ENCODE measurements around the gene AURKAIP1.
"Not testable (repeated sequence)": the region's sequence is repeated elsewhere in the genome, so short reads cannot be mapped to it uniquely, and the experiment has no call there.

The AURKAIP1 gene

DNA sequence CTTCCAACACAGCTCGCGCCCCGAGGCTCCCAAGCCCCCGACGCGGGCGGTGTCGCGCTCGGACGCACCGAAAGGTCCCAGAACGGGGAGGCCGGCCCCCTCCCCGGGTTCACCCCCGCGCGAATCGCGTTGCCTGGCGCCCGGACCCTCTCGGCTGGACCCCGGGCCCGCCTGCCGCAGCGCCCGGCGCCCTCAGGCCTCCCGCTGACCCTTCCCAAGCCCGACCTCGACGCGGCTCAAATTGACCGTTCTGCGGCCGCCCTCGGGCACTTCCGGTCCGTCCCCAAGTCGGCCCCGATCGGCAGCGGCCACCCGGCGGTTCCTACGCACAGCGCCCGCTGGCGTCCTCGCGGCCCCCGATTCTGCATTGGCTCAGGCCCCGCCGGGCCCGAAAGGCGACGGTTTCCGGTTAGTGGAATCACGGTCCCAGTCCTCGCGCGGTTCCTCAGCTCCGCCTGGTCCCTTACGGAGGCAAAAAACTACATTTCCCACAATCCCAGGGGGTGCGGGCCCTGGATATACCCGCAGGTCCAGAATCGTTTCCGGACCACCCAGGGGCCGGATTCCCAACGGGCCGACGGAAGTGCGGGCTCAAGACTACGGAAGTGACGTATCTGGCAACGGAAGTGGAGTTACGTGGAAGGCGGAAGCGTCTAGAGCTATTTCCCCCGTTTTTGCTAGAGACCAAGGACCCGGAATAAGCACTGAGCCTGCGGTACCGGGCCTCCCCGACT is at the start of gene AURKAIP1:
AURKAIP1 (minus strand) TSS at position 279 of the 734 bp plus-strand sequence. CDS start 451 bp downstream, outside the sequence.
- in situ Hi-C loops (cut with HindIII; ENCODE audit: low sequenced_read_pairs) = loop anchor here (5.0 to 10.0 kb wide), 6 partner anchors 77 to 263 kb away; partner anchors contain the start of gene UBE2J2

DNA sequence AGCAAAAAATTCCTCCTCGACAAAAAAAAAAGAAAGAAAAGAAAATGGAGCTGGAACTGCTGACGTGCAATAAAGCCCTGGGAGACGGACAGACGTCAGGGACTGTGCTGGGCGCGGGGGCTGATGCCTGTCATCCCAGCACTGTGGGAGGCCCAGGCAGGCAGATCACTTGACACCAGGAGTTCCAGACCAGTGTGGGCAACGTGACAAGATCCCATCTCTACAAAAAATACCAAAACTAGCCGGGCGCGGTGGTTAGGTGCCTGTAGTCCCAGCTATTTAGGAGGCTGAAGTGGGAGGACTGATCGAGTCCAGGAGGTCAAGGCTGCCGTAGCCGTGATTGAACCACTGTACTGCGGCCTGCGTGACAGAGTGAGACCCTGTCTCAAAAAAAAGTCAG is 49.7 kb upstream of the AURKAIP1 start:
- in situ Hi-C loops (cut with HindIII; ENCODE audit: low sequenced_read_pairs) = no loop called here

DNA sequence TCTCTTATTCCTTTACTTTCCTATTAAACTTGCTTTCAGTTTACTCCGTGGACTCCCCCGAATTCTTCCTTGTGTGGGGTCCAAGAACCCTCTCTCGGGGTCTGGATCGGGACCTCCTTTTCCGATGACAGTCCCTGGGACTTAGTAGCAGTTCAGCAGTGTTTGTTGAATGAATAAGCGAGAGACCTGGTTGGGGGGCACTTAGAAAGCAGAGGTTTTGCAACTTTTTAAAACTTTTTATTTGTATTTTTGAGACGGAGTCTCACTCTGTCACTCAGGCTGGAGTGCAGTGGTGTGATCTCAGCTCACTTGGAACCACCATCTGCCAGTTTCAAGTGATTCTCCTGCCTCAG is 48.2 kb upstream of the AURKAIP1 start:
- in situ Hi-C loops (cut with HindIII; ENCODE audit: low sequenced_read_pairs) = no loop called here

DNA sequence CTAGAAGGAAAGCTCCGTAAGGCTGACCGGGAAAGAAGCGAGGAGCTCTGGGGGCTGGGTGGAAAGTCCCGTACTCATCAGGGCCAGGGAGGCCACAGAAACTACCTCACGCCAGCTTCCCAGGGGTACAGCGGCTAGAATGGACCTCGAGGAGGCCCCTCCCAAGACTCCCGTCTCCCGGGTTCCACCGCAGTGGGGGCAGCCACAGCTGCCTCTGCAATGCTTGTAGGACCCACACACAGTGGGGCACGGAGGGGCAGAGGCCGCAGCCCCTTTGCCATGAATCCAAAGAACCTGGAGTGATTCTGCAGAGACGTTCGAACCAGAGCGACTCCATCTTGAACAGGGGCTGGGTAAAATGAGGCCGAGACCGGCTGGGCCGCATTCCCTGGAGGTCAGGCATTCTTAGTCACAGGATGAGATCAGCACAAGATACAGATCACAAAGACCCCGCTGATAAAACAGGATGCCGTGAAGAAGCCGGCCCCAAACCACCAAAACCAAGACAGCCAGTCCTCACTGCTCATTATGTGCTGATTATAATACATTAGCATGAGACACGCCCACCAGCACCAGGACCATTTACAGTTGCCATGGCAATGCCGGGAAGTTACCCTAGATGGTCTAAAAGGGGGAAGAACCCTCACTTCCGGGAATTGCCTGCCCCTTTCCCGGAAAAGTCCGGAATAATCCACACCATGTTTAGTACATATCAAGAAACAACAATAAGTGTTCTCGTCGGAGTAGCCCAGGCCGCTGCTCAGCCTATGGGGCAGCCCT is 47.6 kb upstream of the AURKAIP1 start:
- in situ Hi-C loops (cut with HindIII; ENCODE audit: low sequenced_read_pairs) = no loop called here

DNA sequence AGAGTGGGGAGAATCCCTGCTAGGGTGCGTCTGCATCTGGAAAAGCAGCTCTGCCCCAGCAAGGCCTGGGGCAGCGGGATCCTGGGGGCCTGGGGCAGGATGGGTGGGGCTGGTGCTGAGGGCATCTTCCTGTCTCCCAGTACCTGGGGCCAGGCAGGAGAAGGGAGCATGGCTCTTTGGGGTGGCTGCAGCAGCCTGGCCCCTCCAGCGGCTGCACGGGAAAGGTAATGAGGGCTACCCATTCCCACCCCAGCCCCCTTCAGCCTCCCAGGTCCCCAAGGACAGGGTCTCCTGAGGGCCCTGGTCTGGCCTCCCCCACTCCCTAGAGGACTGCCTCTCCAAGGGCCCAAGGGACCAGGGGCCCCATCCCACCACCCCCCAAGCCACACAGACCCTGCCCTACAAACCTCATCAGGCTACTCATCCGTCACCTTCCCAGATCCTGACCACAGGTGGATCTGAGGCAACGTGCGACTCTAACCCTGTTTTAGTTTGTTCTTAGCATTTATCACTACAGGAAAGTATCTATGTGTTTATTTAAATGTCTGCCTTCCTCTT is 47.0 kb upstream of the AURKAIP1 start:
- in situ Hi-C loops (cut with HindIII; ENCODE audit: low sequenced_read_pairs) = no loop called here

DNA sequence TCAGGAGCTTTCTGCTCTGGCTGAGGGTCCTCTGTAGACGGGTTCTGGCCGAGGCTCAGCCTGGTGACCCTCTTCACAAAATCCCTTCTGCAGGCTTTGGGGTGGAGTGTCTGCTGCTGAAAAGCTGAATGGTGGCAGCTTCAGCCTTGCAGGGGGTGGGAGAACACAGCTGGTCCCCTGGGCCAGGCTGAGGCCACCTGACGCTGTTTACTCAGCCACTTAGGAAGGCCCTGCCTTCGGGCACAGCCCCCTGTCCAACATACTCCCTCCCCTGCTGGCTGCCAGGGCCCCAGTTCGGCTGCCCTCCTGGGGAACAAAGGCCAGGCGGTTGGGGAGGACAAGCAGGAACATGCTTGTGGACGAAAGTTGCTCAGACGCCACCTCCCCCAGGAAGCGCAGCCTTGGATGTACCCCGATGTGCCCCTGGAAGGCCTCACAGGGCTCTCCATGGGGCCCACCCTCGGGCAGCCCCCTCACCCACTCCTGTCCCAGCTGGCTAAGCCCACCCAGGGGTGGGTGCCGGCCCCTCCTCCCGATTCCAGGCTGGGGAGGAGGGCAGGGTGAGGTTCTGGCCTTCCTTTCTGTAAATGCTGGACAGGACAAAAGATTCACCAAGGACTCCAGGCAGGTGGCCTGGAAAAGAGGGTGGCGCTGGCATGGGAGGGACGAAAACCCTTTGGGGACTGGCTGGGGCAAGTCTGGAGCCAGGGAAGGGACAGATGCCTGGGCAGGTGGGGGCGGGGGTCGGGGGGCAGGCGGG is 46.3 kb upstream of the AURKAIP1 start, which contains the start of gene ANKRD65:
ANKRD65 (minus strand) TSS at position 130 of the 760 bp plus-strand sequence. CDS start 271 bp downstream, outside the sequence.
- in situ Hi-C loops (cut with HindIII; ENCODE audit: low sequenced_read_pairs) = no loop called here

DNA sequence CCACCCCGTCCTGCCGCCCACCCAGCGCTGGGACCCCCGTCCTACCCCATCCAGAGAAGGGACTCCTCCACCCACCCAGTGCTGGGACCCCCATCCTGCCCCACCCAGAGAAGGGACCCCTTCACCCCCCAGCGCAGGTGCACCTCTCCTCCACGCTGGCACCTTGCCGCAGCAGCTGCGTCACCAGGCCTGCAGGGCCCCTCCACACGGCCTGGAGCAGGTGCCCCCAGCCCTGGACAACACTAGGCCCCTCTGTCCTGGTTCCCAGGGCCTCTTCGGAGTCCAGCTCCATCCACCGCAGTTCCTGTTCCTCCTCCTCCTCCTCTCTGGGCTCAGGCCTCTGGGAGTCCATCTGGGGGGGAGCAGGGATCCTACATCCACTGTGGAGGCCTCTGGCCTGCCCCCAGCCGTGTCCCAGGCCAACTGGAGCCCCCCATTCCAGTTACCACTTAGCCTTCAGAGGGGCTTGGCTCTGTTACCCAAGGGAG is 45.7 kb upstream of the AURKAIP1 start:
- in situ Hi-C loops (cut with HindIII; ENCODE audit: low sequenced_read_pairs) = no loop called here

DNA sequence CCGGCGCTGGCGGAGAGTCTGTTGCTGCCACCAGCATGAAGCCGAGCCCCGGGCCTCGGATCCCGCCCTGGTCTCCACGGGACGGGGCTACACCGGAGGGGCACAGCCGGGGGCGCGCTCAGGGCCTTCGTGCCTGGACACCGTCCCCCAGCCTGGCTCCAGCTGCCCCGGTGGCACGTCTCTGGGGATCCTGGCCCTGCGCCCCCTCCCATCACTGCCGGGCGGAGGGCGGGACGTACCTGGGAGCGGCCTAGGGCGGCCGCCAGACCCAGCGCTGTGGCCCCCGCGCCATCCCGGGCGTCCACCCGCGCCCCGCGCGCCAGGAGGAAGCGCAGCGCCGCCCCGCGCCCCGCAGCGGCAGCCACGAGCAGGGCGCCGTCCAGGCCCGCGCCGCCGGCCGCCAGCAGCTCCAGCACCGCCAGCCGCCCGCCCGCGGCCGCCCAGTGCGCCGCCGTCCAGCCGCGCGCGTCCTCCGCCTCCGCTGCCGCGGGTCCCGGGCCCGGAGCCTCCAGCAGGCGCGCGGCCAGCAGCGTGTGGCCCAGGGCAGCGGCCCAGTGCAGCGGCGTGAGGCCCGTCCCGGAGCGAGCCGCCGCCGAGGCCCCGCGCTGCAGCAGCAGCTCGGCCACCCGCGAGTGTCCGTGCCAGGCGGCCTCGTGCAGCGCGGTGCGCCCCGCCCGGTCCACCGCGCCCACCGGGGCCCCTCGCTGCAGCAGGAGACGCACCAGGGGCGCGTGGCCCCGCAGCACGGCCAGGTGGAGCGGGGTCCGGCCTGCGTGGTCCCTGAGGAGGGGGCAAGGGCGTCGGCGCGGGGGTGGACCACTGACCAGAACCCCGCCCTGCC is 45.0 kb upstream of the AURKAIP1 start:
- in situ Hi-C loops (cut with HindIII; ENCODE audit: low sequenced_read_pairs) = no loop called here

DNA sequence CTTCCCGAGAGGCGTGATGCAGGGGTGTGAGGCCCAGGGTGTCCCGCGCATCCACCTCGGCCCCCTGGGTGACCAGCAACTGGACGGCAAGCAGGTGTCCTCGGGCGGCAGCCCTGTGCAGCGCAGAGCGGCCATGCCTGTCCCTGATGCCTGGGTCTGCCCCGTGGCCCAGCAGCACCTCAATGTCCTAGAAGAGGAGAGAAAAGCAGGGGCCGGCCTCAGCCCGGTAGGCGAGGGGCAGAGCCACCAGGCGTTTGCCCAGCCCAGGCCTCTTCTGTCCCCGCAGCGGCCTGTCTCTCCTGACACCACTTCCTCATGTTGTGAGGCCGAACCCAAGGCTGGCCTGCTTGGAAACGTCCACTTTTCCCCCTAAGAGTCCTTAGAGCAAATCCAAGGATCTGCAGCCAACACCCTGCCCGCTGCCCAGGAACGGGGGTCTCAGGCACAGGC is 44.4 kb upstream of the AURKAIP1 start:
- in situ Hi-C loops (cut with HindIII; ENCODE audit: low sequenced_read_pairs) = no loop called here

DNA sequence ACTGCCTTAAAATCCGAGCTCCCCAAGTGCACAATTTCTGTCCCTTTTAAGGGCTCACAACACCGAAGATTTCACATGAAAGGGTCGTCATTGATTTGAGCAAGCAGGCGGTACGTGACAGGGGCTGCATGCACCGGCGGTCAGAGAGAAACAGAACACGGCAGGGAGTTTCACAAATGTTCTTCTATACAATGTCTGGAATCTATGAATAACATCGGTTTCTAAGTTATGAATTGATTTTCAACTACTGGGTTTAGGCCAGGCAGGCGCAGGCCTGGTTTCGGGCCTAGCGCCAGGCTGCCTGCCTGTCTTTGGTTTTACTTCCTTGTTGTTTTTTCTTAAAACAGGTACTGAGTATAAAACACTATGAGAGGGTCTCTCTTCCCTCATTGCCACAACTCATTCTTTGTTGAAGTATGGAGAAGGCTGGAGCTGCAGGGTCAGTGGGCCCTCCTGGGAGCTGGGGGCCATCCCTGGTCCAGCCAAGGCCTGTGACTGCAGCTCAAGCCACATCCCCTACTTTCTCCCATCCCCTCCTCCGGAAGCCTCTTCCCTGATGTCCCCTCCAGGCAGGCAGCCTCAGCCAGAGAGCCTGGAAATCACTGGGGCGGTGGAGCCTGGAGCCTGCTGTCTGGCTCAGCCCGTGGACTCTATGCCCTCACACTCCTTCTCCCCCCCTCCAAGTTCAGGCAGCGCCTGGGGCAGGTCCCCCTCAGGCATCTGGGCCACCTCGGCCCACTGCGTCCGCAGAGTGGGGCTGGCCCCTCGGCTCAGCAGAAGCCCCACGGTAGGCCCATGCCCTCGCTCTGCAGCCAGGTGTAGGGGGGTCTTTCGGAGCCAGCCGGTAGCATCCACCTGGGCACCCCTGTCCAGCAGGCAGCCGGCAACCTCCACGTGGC is 43.7 kb upstream of the AURKAIP1 start:
- in situ Hi-C loops (cut with HindIII; ENCODE audit: low sequenced_read_pairs) = no loop called here

DNA sequence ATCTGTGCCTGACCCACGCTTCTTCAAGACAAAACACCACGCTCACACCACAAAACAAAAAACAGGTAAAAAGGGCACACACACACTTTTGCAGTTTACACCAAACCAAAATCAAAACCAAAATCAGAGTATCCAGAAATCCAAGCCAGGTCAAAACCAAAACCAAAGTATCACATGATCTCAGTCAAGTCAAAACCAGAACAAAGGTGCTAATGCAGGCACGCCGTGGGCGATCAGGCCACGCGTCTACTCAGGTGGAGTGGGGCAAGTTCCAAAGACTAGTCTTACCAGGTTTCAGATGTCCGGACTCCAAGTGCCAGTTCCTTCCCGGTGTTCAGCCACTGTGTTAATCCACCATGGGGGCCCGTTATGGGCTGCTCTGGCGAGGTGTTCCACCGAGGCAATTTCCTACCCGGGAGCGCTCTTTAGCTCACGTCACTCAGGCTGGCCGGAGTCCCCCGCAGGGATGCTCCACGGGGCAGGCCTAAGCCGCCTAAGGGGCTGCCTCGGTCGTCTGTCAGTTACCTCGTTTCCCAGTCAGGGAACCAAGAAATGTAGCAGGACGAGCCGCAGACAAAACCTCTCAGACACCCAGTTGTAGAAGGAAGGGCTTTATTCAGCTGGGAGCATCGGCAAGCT is 42.9 kb upstream of the AURKAIP1 start:
- in situ Hi-C loops (cut with HindIII; ENCODE audit: low sequenced_read_pairs) = not testable (repeated sequence)

DNA sequence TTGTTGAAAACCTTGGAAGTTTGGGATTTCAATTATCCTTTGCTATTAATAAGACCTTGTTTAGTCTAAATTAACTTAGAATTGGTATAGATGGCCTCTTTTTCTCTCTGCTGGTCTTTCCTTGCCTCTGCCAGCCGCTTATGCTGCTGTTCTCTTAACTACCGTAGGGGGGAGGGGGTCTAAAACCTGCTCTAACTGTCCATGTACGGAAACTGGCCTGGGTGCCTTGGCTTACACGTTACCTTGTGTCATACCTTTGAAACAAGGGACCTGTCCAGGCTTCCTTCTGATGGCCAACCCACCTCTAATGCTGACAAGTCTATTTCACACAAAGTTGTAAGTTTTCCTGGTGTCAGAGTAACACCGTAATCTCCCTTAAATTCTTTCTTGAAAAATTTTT is 42.4 kb upstream of the AURKAIP1 start:
- in situ Hi-C loops (cut with HindIII; ENCODE audit: low sequenced_read_pairs) = not testable (repeated sequence)

DNA sequence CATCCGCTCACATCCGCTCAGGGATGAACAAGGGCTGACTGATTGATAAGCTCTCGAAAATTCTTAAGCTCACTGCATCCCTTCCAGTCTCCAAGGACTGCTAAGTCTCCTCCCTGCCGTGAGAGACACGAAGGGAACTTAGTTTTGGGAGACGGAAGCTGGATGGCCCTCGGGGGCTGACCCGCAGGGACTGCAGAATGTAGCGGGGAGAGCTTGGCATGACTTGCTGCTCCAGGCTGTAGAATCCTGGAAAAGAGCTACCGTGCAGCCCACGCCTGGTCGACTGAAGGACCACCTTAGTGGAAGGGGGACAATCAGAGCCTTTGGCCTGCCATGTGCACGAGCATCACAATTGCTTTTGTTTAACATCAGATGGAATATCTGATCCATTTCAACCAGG is 40.7 kb upstream of the AURKAIP1 start:
- in situ Hi-C loops (cut with HindIII; ENCODE audit: low sequenced_read_pairs) = no loop called here

DNA sequence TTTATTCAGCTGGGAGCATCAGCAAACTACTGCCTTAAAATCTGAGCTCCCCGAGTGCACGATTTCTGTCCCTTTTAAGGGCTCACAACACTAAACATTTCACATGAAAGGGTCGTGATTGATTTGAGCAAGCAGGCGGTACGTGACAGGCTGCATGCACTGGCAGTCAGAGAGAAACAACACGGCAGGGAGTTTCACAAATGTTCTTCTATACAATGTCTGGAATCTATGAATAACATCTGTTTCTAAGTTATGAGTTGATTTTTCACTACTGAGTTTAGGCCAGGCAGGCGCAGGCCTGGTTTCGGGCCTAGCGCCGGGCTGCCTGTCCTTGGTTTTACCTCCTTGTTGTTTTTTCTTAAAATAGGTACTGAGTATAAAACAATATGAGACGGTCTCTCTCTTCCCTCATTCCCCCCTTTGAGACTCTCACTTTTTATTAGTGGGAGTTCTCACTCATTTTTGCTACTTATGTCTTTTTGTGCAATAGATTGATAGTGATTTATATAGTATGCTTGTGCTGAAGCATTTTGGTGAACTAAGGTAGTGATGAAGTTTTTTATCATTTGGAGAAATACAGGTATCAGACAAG is 37.4 kb upstream of the AURKAIP1 start:
- in situ Hi-C loops (cut with HindIII; ENCODE audit: low sequenced_read_pairs) = not testable (repeated sequence)

DNA sequence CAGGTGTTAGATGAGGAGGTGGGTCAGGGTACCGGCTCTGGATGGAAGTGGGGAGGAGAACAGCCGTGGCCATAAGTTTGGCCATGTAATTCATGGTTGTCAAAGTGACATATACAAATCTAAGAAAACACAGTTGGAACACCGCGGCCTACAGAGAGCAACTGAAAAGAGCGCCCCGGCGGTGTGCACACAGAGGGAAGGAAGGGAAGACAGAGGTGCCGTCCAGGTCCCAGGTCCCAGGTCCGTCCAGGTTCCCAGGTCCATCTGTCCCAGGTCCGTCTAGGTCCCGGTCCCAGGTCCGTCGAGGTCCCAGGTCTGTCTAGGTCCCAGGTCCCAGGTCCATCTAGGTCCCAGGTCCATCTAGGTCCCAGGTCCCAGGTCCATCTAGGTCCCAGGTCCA is 36.6 kb upstream of the AURKAIP1 start:
- in situ Hi-C loops (cut with HindIII; ENCODE audit: low sequenced_read_pairs) = no loop called here

DNA sequence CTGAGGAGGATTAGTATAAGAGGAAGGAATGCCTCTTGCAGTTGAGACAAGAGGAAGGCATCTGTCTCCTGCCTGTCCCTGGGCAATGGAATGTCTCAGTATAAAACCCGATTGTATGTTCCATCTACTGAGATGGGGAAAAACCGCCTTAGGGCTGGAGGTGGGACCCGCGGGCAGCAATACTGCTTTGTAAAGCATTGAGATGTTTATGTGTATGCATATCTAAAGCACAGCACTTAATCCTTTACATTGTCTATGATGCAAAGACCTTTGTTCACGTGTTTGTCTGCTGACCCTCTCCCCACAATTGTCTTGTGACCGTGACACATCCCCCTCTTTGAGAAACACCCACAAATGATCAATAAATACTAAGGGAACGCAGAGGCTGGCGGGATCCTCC is 35.2 kb upstream of the AURKAIP1 start:
- in situ Hi-C loops (cut with HindIII; ENCODE audit: low sequenced_read_pairs) = not testable (repeated sequence)

DNA sequence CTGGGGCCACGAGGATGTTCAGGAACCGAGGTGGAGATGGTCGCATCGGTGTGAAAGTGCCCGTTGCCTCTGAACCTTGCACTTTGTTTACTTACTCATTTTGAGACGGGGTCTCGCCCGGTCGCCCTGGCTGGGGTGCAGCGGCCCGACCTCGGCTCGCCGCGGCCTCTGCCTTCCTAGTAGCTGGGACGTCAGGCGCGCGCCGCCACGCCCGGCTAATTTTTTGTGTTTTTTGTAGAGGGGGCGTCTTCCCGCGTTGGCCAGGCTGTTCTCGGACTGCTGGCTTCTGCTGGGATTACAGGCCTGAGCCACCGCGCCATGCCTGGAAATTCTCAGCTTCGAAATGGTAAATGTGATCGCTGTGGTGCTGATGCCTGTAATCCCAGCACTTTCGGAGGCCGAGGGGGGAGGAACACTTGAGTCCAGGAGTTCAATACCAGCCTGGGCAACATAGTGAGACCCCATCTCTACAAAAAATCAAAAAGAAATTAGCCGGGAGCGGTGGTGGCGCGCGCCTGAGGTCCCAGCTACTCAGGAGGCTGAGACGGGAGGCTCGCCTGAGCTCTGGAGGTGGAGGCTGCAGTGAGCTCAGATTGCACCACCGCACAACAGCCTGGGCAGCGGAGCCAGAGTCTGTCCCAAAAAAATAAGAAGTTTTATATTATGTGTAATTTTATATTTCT is 32.8 kb upstream of the AURKAIP1 start:
- in situ Hi-C loops (cut with HindIII; ENCODE audit: low sequenced_read_pairs) = no loop called here

All from endothelial cell of hepatic sinusoid (primary cell).